GM21723 (cell line): ENCODE results near the gene MRPS35.

Experiments
- ATAC-seq: cut with Tn5 transposase; IDR thresholded peaks from one replicate; pipeline ENCODE4 v1.9.1; 2021; ENCODE audit warnings: mild to moderate bottlenecking, moderate library complexity; ENCODE audit not compliant: unreplicated experiment

The MRPS35 gene

GRCh38 chr12:27802936-27803335 lies 92.3 kb downstream of the MRPS35 start:
- no peak for ATAC-seq

GRCh38 chr12:27805238-27805637 lies 94.6 kb downstream of the MRPS35 start:
- ATAC-seq, result no peak
